OCI-LY1 (cell line): ENCODE results near the gene EPB41L1.

Experiments used
- H2AFZ ChIP-seq: fragments of 200-600 bp; sonication (generic), shearing (Covaris generic); 2 replicates; pipeline ENCODE4 v1.6.0; 2014; ENCODE audit warnings: antibody characterized with exemption, mild to moderate bottlenecking, low read length
- H3F3A ChIP-seq: fragments of 200-600 bp; sonication (generic), shearing (Covaris generic); 2 replicates; pipeline ENCODE4 v1.6.0; 2014; ENCODE audit warnings: mild to moderate bottlenecking, antibody characterized with exemption, low read length, moderate library complexity; ENCODE audit not compliant: insufficient read depth
- H3K27ac ChIP-seq: fragments of 200-600 bp; sonication (generic); 2 replicates; pipeline ENCODE4 v1.5.1; 2014; ENCODE audit warnings: low read length, mixed run types, mild to moderate bottlenecking, low read depth; ENCODE audit not compliant: poor library complexity, severe bottlenecking
- H3K27me3 ChIP-seq: fragments of 200-600 bp; sonication (generic); 2 replicates; pipeline ENCODE4 v1.6.0; 2014; ENCODE audit warnings: antibody characterized with exemption, mild to moderate bottlenecking, low read length, moderate library complexity; ENCODE audit not compliant: insufficient read depth
- H3K36me3 ChIP-seq: fragments of 200-600 bp; sonication (generic); 2 replicates; pipeline ENCODE4 v1.6.1; 2014; ENCODE audit warnings: mild to moderate bottlenecking, antibody characterized with exemption, low read length, moderate library complexity, mixed read lengths; ENCODE audit not compliant: insufficient read depth
- H3K4me1 ChIP-seq: fragments of 200-600 bp; sonication (generic); 2 replicates; pipeline ENCODE4 v1.5.1; 2014; ENCODE audit warnings: mild to moderate bottlenecking, low read length, moderate library complexity; ENCODE audit not compliant: insufficient read depth, severe bottlenecking
- H3K4me2 ChIP-seq: fragments of 200-600 bp; sonication (generic), shearing (Covaris generic); 2 replicates; pipeline ENCODE4 v1.6.1; 2014; ENCODE audit warnings: low read length
- H3K4me3 ChIP-seq: fragments of 200-600 bp; sonication (generic); 2 replicates; pipeline ENCODE4 v1.5.1; 2014; ENCODE audit warnings: low read length, low read depth, mild to moderate bottlenecking, mixed read lengths; ENCODE audit not compliant: poor library complexity, severe bottlenecking
- H3K79me2 ChIP-seq: fragments of 200-600 bp; shearing (Covaris generic); 2 replicates; pipeline ENCODE4 v1.6.1; 2016; ENCODE audit warnings: mixed run types, low read length, mixed read lengths; ENCODE audit not compliant: insufficient read depth
- H3K9ac ChIP-seq: fragments of 200-600 bp; sonication (generic), shearing (Covaris generic); 2 replicates; pipeline ENCODE4 v1.6.1; 2014; ENCODE audit warnings: mild to moderate bottlenecking, low read length, mixed read lengths
- H3K9me2 ChIP-seq: fragments of 200-600 bp; sonication (generic), shearing (Covaris generic); 2 replicates; pipeline ENCODE4 v1.6.1; 2014; ENCODE audit warnings: low read depth, mild to moderate bottlenecking, low read length, mixed read lengths
- H3K9me3 ChIP-seq: fragments of 200-600 bp; shearing (Covaris generic); 2 replicates; pipeline ENCODE4 v1.6.1; 2014; ENCODE audit warnings: low read length, mixed read lengths
- H4K20me1 ChIP-seq: fragments of 200-600 bp; sonication (generic), shearing (Covaris generic); 2 replicates; pipeline ENCODE4 v1.6.0; 2016; ENCODE audit warnings: mild to moderate bottlenecking, low read length; ENCODE audit not compliant: insufficient read depth
- EZH2 ChIP-seq: fragments of 200-600 bp; sonication (generic), shearing (Covaris generic); IDR thresholded peaks from 2 replicates; pipeline ENCODE4 v1.8.0; 2017; ENCODE audit warnings: borderline replicate concordance, mixed run types, mild to moderate bottlenecking, antibody characterized with exemption, low read length, moderate library complexity, mixed read lengths
- TF ChIP-seq, protein P1 (sequence below): fragments of 200-600 bp; sonication (generic), shearing (Covaris generic); IDR thresholded peaks from 2 replicates; pipeline ENCODE4 v1.5.1; 2017; ENCODE audit warnings: mild to moderate bottlenecking, antibody characterized with exemption, low read length, moderate library complexity, mixed read lengths

EPB41L1 gene

DNA sequence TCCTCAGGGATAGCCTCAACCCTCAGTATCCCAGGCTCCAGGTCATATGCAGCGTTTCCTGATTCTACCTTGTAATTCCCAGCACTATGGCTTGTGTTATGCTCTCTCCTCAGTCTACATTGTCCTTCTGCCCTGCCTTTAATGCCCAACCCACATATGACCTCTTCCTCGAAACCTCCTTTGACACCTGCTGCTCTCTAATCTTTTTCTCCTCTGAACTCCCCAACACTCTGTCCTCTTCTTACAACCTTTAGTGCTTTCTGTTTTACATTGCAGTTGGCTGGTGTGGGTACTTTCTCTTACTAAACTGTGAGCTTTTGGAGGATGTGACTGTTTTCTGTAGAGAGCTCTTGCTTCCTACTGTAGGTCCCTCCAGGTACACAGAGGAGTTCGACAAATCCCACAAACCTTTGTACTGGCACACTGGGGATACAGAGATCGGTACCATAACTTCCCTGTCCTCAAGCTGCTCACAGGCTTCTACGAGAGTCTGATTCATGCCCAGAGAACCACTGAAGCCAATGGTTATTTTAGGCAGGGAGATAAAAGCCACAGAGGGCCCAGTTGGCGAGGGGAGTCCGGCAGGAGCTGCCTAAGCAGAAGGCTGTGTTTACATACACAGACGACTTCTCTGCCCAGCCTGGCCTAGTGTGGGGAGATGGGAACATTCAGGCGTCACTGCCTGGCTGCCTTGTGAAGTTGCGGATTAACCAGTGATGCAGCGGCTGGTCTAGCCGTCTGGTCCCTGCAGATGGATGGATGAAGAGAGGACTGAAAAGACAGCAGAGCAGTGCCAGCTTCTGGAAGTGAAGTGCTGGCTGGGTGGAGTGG lies 8.4 kb upstream of the EPB41L1 start:
- Histone ChIP-seq H3K27ac (no peak overlapping the region), H4K20me1 (no peaks in the 10 kb centered on the region), H3K9me2 (no peaks in the 10 kb centered on the region), H3K9me3 (no peaks in the 10 kb centered on the region), H3K9ac (no peak overlapping the region), H3F3A (no peaks in the 10 kb centered on the region), H3K4me2 (no peak overlapping the region), H2AFZ (no peak overlapping the region), H3K36me3 (no peaks in the 10 kb centered on the region), H3K27me3 (no peaks in the 10 kb centered on the region; the same call in 1 of the 2 replicates), H3K4me3 (no peak overlapping the region), H3K79me2 (no peaks in the 10 kb centered on the region), H3K4me1 (peaks cover 16% of the 10 kb centered on the region)
- TF ChIP-seq, protein P1, sequence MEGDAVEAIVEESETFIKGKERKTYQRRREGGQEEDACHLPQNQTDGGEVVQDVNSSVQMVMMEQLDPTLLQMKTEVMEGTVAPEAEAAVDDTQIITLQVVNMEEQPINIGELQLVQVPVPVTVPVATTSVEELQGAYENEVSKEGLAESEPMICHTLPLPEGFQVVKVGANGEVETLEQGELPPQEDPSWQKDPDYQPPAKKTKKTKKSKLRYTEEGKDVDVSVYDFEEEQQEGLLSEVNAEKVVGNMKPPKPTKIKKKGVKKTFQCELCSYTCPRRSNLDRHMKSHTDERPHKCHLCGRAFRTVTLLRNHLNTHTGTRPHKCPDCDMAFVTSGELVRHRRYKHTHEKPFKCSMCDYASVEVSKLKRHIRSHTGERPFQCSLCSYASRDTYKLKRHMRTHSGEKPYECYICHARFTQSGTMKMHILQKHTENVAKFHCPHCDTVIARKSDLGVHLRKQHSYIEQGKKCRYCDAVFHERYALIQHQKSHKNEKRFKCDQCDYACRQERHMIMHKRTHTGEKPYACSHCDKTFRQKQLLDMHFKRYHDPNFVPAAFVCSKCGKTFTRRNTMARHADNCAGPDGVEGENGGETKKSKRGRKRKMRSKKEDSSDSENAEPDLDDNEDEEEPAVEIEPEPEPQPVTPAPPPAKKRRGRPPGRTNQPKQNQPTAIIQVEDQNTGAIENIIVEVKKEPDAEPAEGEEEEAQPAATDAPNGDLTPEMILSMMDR: no peak
- no peak for TF ChIP-seq EZH2

DNA sequence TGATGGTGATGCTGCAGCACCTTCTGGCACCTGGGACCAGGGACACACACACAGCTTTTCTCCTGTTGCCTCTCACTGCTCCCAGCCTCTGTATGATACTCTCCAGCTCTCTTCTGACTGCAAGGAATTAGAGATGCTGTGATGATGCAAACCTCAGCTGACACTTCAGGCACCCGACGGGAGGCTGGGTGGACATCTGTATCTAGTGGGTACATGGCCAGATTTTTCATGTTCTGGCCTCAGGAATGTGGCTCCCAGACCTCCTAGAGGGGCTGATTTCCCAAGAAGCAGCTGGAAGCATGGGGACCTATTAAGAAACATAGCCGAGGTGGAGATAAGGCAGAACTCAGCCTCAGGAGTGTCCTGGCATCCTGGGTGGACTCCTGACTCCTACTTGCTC lies 6.8 kb upstream of the EPB41L1 start:
- H3K4me1 ChIP-seq: peaks cover 11% of the 10 kb centered on the region
- H3F3A ChIP-seq: no peaks in the 10 kb centered on the region
- no peak for TF ChIP-seq EZH2
- TF ChIP-seq, protein P1: no peak

DNA sequence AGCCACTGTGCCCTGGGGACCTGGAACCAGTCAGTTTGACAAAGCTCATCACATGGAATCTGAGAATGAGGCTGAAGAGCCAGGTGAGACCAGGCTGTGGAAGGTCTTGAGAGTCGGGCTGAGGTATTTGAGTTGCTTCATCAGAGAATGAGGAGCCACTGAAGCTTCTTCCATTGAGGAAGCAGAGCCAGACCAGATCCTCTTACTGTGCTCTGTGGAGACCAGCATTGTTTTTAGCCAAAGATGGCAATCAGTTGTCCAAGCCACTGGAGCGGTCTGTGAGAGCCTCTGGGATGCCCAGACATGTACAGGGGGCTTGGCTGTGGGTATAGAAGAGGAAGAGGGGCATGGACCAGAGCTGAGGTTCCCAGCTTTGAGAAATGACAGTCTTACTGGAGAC lies 6.1 kb upstream of the EPB41L1 start:
- no peak overlapping the region for H3K27ac ChIP-seq
- no peaks in the 10 kb centered on the region; the same call in 1 of the 2 replicates for H3K27me3 ChIP-seq
- no peaks in the 10 kb centered on the region for H3K9me3 ChIP-seq
- H4K20me1 ChIP-seq: no peaks in the 10 kb centered on the region
- H3K36me3 ChIP-seq: no peaks in the 10 kb centered on the region
- H3F3A ChIP-seq: no peaks in the 10 kb centered on the region
- H3K9ac ChIP-seq: no peak overlapping the region
- peaks cover 3% of the 10 kb centered on the region for H3K4me1 ChIP-seq
- H3K79me2 ChIP-seq: no peaks in the 10 kb centered on the region
- no peaks in the 10 kb centered on the region for H3K9me2 ChIP-seq
- no peak overlapping the region for H3K4me2 ChIP-seq
- H3K4me3 ChIP-seq: no peak overlapping the region
- no peak overlapping the region for H2AFZ ChIP-seq
- TF ChIP-seq EZH2: no peak
- TF ChIP-seq, protein P1: no peak

More for the DNA sequence above, 6.8 kb upstream of the EPB41L1 start:
- Histone ChIP-seq H3K4me2 (no peak overlapping the region), H3K27me3 (no peaks in the 10 kb centered on the region; the same call in 1 of the 2 replicates), H3K9ac (no peak overlapping the region), H3K9me3 (no peaks in the 10 kb centered on the region), H2AFZ (no peak overlapping the region), H3K36me3 (no peaks in the 10 kb centered on the region), H3K9me2 (no peaks in the 10 kb centered on the region), H4K20me1 (no peaks in the 10 kb centered on the region), H3K4me3 (no peak overlapping the region), H3K27ac (no peak overlapping the region), H3K79me2 (no peaks in the 10 kb centered on the region)
